Measurements from ENCODE around the gene CARD11.

CARD11 gene

GRCh38 chr7:3064067-3064466 is 20.4 kb upstream of the CARD11 start:
- no peaks in the 10 kb centered on the region for H3K27me3 ChIP-seq (ENCODE audit: insufficient read depth, poor library complexity, severe bottlenecking)
- H3K27ac ChIP-seq (replicated peaks), result no peak overlapping the region
- TF ChIP-seq REST (IDR thresholded peaks at IDR 0.05; ENCODE audit: insufficient replicate concordance, low read depth), result no peak
- no peak for TF ChIP-seq SPI1 (IDR thresholded peaks at IDR 0.05; ENCODE audit: borderline replicate concordance, low read depth)
- TF ChIP-seq CTCF (IDR thresholded peaks at IDR 0.05; ENCODE audit: insufficient read depth, low read length), result no peak
- TF ChIP-seq POLR2AphosphoS5 (IDR thresholded peaks at IDR 0.05; ENCODE audit: low read depth), result no peak
- no peak for TF ChIP-seq GABPA (IDR thresholded peaks at IDR 0.05; ENCODE audit: low read depth)
- DNase-seq (ENCODE audit: low read depth in 1 of 2, low spot score in 1 of 2), result no peak
- H3K4me3 ChIP-seq (replicated peaks; ENCODE audit: insufficient read depth, low read length), result no peak overlapping the region

GRCh38 chr7:3063016-3063753 is 19.5 kb upstream of the CARD11 start:
- H3K27ac ChIP-seq (replicated peaks), result no peak overlapping the region
- DNase-seq (ENCODE audit: low read depth in 1 of 2, low spot score in 1 of 2), result no peak
- no peak overlapping the region for H3K4me3 ChIP-seq (replicated peaks; ENCODE audit: insufficient read depth, low read length)
- no peaks in the 10 kb centered on the region for H3K27me3 ChIP-seq (ENCODE audit: insufficient read depth, poor library complexity, severe bottlenecking)
- no peak for TF ChIP-seq REST (IDR thresholded peaks at IDR 0.05; ENCODE audit: insufficient replicate concordance, low read depth)

GRCh38 chr7:3057066-3057420 is 13.4 kb upstream of the CARD11 start:
- TF ChIP-seq GABPA (IDR thresholded peaks at IDR 0.05; ENCODE audit: low read depth) (no peak), CTCF (IDR thresholded peaks at IDR 0.05; ENCODE audit: insufficient read depth, low read length) (no peak), REST (IDR thresholded peaks at IDR 0.05; ENCODE audit: insufficient replicate concordance, low read depth) (no peak), SPI1 (IDR thresholded peaks at IDR 0.05; ENCODE audit: borderline replicate concordance, low read depth) (no peak), POLR2AphosphoS5 (IDR thresholded peaks at IDR 0.05; ENCODE audit: low read depth) (no peak)
- Histone ChIP-seq H3K4me3 (replicated peaks; ENCODE audit: insufficient read depth, low read length) (no peak overlapping the region), H3K27me3 (ENCODE audit: insufficient read depth, poor library complexity, severe bottlenecking) (no peaks in the 10 kb centered on the region), H3K27ac (replicated peaks) (no peak overlapping the region)
- no peak for DNase-seq (ENCODE audit: low read depth in 1 of 2, low spot score in 1 of 2)

Measured in HL-60 (cell line).